ENCODE measurements around the gene TSC22D4. TPM values are rescaled to one million over a fixed set of nuclear protein-coding genes. Genes with fewer than 3 reads are reported as not detected.
"Not testable (repeated sequence)": the region's sequence is repeated elsewhere in the genome, so short reads cannot be mapped to it uniquely, and the experiment has no call there.

Gene TSC22D4
- polyA plus RNA-seq, 1 of the 3 experiments (the other 2 are of a cell fraction): 32.7 TPM

- no peaks in the 10 kb centered on the region for H3F3A ChIP-seq (replicated peaks; ENCODE audit: insufficient read depth)
- no peak overlapping the region for H2AFZ ChIP-seq (ENCODE audit: low read depth)
- DNase-seq: no peak
- TF ChIP-seq FOXJ3 (CRISPR knock-in tag; IDR thresholded peaks at IDR 0.05) (no peak), NRF1 (IDR thresholded peaks at IDR 0.05; ENCODE audit: low read depth, low read length) (no peak), SMC3 (IDR thresholded peaks at IDR 0.05; ENCODE audit: low read depth, low read length) (no peak), REST (IDR thresholded peaks at IDR 0.05; ENCODE audit: low read depth, low read length) (no peak), USF2 (IDR thresholded peaks at IDR 0.05; ENCODE audit: borderline replicate concordance, low read depth, low read length) (no peak), JUND (IDR thresholded peaks at IDR 0.05) (no peak), RAD21 (IDR thresholded peaks at IDR 0.05; ENCODE audit: low read length) (no peak), CHD2 (IDR thresholded peaks at IDR 0.05; ENCODE audit: low read length, partially characterized antibody) (no peak), ELF1 (IDR thresholded peaks at IDR 0.05) (no peak), IRF3 (IDR thresholded peaks at IDR 0.05; ENCODE audit: low read depth, low read length) (no peak), TEAD4 (IDR thresholded peaks at IDR 0.05; ENCODE audit: borderline replicate concordance, insufficient read depth) (no peak), EZH2phosphoT487 (IDR thresholded peaks at IDR 0.05; ENCODE audit: borderline replicate concordance, low read depth) (no peak), GABPA (IDR thresholded peaks at IDR 0.05; ENCODE audit: low read depth) (no peak), POLR2AphosphoS5 (IDR thresholded peaks at IDR 0.05; ENCODE audit: low read depth, low read length) (no peak), ZBTB33 (IDR thresholded peaks at IDR 0.05; ENCODE audit: borderline replicate concordance, low read depth) (no peak), TCF12 (IDR thresholded peaks at IDR 0.05) (no peak), MAX (IDR thresholded peaks at IDR 0.05; ENCODE audit: low read depth) (no peak), TAF1 (IDR thresholded peaks at IDR 0.05; ENCODE audit: borderline replicate concordance, low read depth, low read length) (no peak), MEF2A (IDR thresholded peaks at IDR 0.05; ENCODE audit: borderline replicate concordance, low read depth) (no peak)
- no peaks in the 10 kb centered on the region for H4K20me1 ChIP-seq (ENCODE audit: insufficient read depth)
- H3K9ac ChIP-seq: no peak overlapping the region
- no peak overlapping the region for H3K4me3 ChIP-seq (ENCODE audit: low read depth in 2 of 2, low read length in 1 of 2)
- H3K9me2 ChIP-seq: no peaks in the 10 kb centered on the region
- H3K36me3 ChIP-seq (replicated peaks in 1 of 2; ENCODE audit: control insufficient read depth in 1 of 2, insufficient read depth in 2 of 2, low read length in 1 of 2): no peaks in the 10 kb centered on the region
- H3K79me2 ChIP-seq (ENCODE audit: insufficient read depth): no peaks in the 10 kb centered on the region
- 93% methylated on average over 13 of the region's 13 CpGs for WGBS (ENCODE audit: low lambda C conversion rate)
- no peak overlapping the region for H3K27ac ChIP-seq (ENCODE audit: low read depth in 2 of 2, low read length in 1 of 2)
- H3K27me3 ChIP-seq (ENCODE audit: insufficient read depth): no peaks in the 10 kb centered on the region
- peaks cover 2 to 4% of the 10 kb centered on the region in 2 experiments; a peak in 2 of 4 replicates for H3K4me1 ChIP-seq (ENCODE audit: control insufficient read depth in 1 of 2, insufficient read depth in 2 of 2, low read depth in 1 of 2, low read length in 1 of 2)
- POLR2A ChIA-PET: interaction anchor here (0.7 to 1.2 kb wide), 2 partner anchors 18 to 21 kb away, joined by 3 to 6 read pairs; partner anchors contain the start of gene ZCWPW1
- CTCF ChIA-PET: interaction anchor here (0.7 to 3.1 kb wide), 12 partner anchors 9 to 185 kb away, joined by 3 to 41 read pairs (median 13); partner anchors contain the start of genes NYAP1, PPP1R35 and SPACDR
- H3K4me2 ChIP-seq: no peak overlapping the region
- H3K9me3 ChIP-seq: no peaks in the 10 kb centered on the region
Measured at GRCh38 chr7:100449190-100449795, 29.7 kb downstream of the TSC22D4 start.

- H2AFZ ChIP-seq (ENCODE audit: low read depth); POLR2A ChIA-PET; H3K9me2 ChIP-seq; DNase-seq; H3K4me2 ChIP-seq; H3K27me3 ChIP-seq (ENCODE audit: insufficient read depth); H3K27ac ChIP-seq (ENCODE audit: low read depth in 2 of 2, low read length in 1 of 2); H3F3A ChIP-seq (replicated peaks; ENCODE audit: insufficient read depth); H3K4me1 ChIP-seq (ENCODE audit: control insufficient read depth in 1 of 2, insufficient read depth in 2 of 2, low read depth in 1 of 2, low read length in 1 of 2); H3K9me3 ChIP-seq; H3K79me2 ChIP-seq (ENCODE audit: insufficient read depth); H3K36me3 ChIP-seq (replicated peaks in 1 of 2; ENCODE audit: control insufficient read depth in 1 of 2, insufficient read depth in 2 of 2, low read length in 1 of 2); H4K20me1 ChIP-seq (ENCODE audit: insufficient read depth); H3K9ac ChIP-seq; H3K4me3 ChIP-seq (ENCODE audit: low read depth in 2 of 2, low read length in 1 of 2): not testable (repeated sequence)
- WGBS (ENCODE audit: low lambda C conversion rate): 95% methylated on average over 8 of the region's 8 CpGs
- CTCF ChIA-PET: interaction anchor here (1.1 to 2.2 kb wide), 5 partner anchors 9 to 112 kb away, joined by 3 to 6 read pairs (median 4); partner anchors contain the start of gene PPP1R35
Measured at GRCh38 chr7:100447363-100447762, 31.7 kb downstream of the TSC22D4 start.
